Heart right ventricle (tissue), 16 donors: Measurements from ENCODE around the gene SPOCD1. TPM values are rescaled to one million over a fixed set of nuclear protein-coding genes. Genes with fewer than 3 reads are reported as not detected.

Source experiments
- ATAC-seq, 8 donors: fragments of 200-7000 bp; cut with Tn5 transposase; one replicate each; pipeline ENCODE4 v1.9.1; 2020; ENCODE audit warnings: mild to moderate bottlenecking in 8 of 8, moderate library complexity in 8 of 8, moderate number of reproducible peaks in 1 of 8
- DNase-seq, 2 donors: peaks; one replicate each; pipeline ENCODE4 v3.0.0-alpha.2; 2020
- H3K27ac ChIP-seq, 10 donors: fragments of 200-600 bp; sonication (generic) in 2 of 10; one replicate each; pipeline versions ENCODE4 v1.5.0 to v1.8.0; 2020 to 2022; ENCODE audit warnings: mild to moderate bottlenecking in 3 of 10
- H3K27me3 ChIP-seq, 7 donors: fragments of 200-600 bp; one replicate each; pipeline ENCODE4 v1.8.0; 2021 to 2022; ENCODE audit warnings: mild to moderate bottlenecking in 2 of 7
- H3K36me3 ChIP-seq, 9 donors: fragments of 200-600 bp; sonication (generic) in 1 of 9; one replicate each; pipeline versions ENCODE4 v1.5.0 to v1.8.0; 2020 to 2022; ENCODE audit warnings: mild to moderate bottlenecking in 2 of 9
- H3K4me1 ChIP-seq, 9 donors: fragments of 200-600 bp; sonication (generic) in 1 of 9; one replicate each; pipeline versions ENCODE4 v1.5.0 to v1.8.0; 2020 to 2022; ENCODE audit warnings: mild to moderate bottlenecking in 4 of 9
- H3K4me3 ChIP-seq, 10 donors: fragments of 200-600 bp; sonication (generic) in 2 of 10; one replicate each; pipeline versions ENCODE4 v1.5.0 to v1.8.0; 2020 to 2022; ENCODE audit warnings: mild to moderate bottlenecking in 7 of 10, moderate library complexity in 2 of 10
- H3K9me3 ChIP-seq, 11 donors: fragments of 200-600 bp in 10 of 11; sonication (generic) in 2 of 11; one replicate each; pipeline versions ENCODE4 v1.5.0 to v1.8.0; 2013 to 2022; ENCODE audit warnings: mild to moderate bottlenecking in 2 of 11, control low read depth in 1 of 11, moderate library complexity in 1 of 11
- WGBS, 2 donors: extraction: QIAGEN DNeasy Blood & Tissue Kit; methylation state at CpG; one replicate each; pipeline ENCODE4 v1.1.7; 2013; ENCODE audit warnings: inconsistent platforms in 1 of 2; 5-methylcytosine and 5-hydroxymethylcytosine counted together
- intact Hi-C, 10 donors: fragments of 100-400 bp; cut with DNase I; formaldehyde crosslinking; loops; one replicate each; pipeline versions ENCODE4 v1.11.1 to v1.14.2; 2022
- polyA plus RNA-seq, 2 donors: library from polyadenylated mRNA; stranded (reverse); fragments of 200-250 nt; gene quantifications; one replicate each; pipeline ENCODE4 v1.2.3, GENCODE V29; 2013
- total RNA-seq, 10 donors: library from RNA; stranded (reverse); fragmentation: NEBNext Ultra II Directional in 3 of 10; extraction: Animal tissue kit (Norgen Biotek cat#: 25700) in 3 of 10; gene quantifications; one replicate each; pipeline versions ENCODE4 v1.2.1 to v1.2.4, GENCODE V29; 2021 to 2023
- TF ChIP-seq, protein P1 (sequence below), 9 donors: fragments of 200-600 bp; sonication (generic) in 2 of 9; IDR thresholded peaks; one replicate each; pipeline versions ENCODE4 v1.5.0 to v1.8.0; 2021 to 2022; ENCODE audit warnings: antibody characterized with exemption in 9 of 9, mild to moderate bottlenecking in 5 of 9, moderate library complexity in 1 of 9
- donor health status: Arrhythmogenic right ventricular cardiomyopathy.
- donor health status: ischemic (EF 13 %, LVEDD 7.1; RV severe dilation, severe dysfunction).
- donor health status: healthy with polysubstance abuse.
- donor health status: DM: no; HTN: yes; CAD: no.
- donor health status: DM: no; HTN: no; CAD: no.
- donor health status: ischemic (EF 25% LVEDD 6.9; RV normal size, moderate dysfunction).
- donor health status: ischemic (EF 25% LVEDD 5.7; RV mildly dilated, moderate dysfunction).
- donor health status: healthy.
- donor health status: DM: yes; HTN: yes; CAD: no.
- donor health status: Ischemic cardiomyopathy.
- donor health status: ischemic (EF 35%, LVEDD 5.7; RV mildly dilated, moderate dysfunction).
- donor health status: nonischemic (EF 11% LVEDD 7.7; RV severe dilation, severe dysfunction).
- donor health status: DM: yes; HTN: yes; CAD: no.
- donor health status: PGD.
- donor health status: ischemic (EF 29% LVEDD 5.4; RV normal size, mild dysfunction).
- donor health status: nonischemic (EF 23%, LVEDD 6.1; RV moderate dilation, normal function).

Gene SPOCD1
- total and polyA plus RNA-seq, 12 donors: 0.12 to 1.2 (median 0.41) TPM; not detected in 8

DNA sequence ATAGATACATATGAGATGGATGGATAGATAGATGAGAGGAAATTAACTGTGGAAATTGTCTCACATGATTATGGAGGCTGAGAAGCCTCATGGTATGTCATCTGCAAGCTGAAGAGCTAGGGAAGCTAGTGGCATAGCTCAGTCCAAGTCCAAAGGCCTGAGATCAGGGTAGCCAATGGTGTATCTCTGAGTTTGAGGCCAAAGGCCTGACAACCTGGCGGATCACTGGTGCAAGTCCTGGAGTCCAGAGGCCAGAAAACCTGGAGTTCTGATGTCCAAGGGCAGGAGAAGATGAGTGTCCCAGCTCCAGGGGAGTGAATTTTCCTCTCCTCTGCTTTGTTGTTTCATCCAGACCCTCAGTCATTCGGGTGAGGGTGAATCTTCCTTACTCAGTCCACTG lies 43.9 kb upstream of the SPOCD1 start:
- 86 to 95% methylated on average over 2 of the region's 2 CpGs for WGBS, 2 donors
- H3K27me3 ChIP-seq: no peaks in the 10 kb centered on the region
- no peak for DNase-seq
- TF ChIP-seq, protein P1, sequence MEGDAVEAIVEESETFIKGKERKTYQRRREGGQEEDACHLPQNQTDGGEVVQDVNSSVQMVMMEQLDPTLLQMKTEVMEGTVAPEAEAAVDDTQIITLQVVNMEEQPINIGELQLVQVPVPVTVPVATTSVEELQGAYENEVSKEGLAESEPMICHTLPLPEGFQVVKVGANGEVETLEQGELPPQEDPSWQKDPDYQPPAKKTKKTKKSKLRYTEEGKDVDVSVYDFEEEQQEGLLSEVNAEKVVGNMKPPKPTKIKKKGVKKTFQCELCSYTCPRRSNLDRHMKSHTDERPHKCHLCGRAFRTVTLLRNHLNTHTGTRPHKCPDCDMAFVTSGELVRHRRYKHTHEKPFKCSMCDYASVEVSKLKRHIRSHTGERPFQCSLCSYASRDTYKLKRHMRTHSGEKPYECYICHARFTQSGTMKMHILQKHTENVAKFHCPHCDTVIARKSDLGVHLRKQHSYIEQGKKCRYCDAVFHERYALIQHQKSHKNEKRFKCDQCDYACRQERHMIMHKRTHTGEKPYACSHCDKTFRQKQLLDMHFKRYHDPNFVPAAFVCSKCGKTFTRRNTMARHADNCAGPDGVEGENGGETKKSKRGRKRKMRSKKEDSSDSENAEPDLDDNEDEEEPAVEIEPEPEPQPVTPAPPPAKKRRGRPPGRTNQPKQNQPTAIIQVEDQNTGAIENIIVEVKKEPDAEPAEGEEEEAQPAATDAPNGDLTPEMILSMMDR (IDR thresholded peaks at IDR 0.05): no peak
- H3K4me3 ChIP-seq: no peak overlapping the region
- H3K36me3 ChIP-seq: no peaks in the 10 kb centered on the region
- intact Hi-C loops: no loop called here
- ATAC-seq: no peak
- H3K27ac ChIP-seq: no peak overlapping the region
- H3K9me3 ChIP-seq: peaks cover 0 to 6% (median 0%) of the 10 kb centered on the region in 11 donors
- no peaks in the 10 kb centered on the region for H3K4me1 ChIP-seq

DNA sequence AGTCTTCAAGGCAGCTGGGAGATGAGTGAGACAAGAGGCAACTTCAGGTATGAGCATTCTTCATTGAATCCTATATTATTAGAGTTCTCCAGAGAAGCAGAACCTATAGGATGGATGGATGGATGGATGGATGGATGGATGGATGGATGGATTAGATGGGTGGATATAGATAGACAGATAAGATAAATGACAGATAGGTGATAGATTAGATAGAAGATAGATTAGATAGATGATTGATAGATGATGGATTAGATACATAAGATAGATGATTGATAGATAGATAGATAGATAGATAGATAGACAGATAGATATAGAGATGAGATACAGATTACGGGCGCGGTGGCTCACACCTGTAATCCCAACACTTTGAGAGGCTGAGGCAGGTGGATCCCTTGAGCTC lies 43.2 kb upstream of the SPOCD1 start:
- peaks cover 0 to 6% (median 0%) of the 10 kb centered on the region in 11 donors for H3K9me3 ChIP-seq
- no peak overlapping the region for H3K4me3 ChIP-seq
- TF ChIP-seq, protein P1 (IDR thresholded peaks at IDR 0.05): no peak
- ATAC-seq (no peak), DNase-seq (no peak)
- H3K36me3 ChIP-seq: no peaks in the 10 kb centered on the region
- H3K27ac ChIP-seq: no peak overlapping the region
- intact Hi-C loops: no loop called here
- no peaks in the 10 kb centered on the region for H3K27me3 ChIP-seq
- WGBS, 2 donors: 98 to 100% methylated on average over 3 of the region's 3 CpGs
- no peaks in the 10 kb centered on the region for H3K4me1 ChIP-seq

DNA sequence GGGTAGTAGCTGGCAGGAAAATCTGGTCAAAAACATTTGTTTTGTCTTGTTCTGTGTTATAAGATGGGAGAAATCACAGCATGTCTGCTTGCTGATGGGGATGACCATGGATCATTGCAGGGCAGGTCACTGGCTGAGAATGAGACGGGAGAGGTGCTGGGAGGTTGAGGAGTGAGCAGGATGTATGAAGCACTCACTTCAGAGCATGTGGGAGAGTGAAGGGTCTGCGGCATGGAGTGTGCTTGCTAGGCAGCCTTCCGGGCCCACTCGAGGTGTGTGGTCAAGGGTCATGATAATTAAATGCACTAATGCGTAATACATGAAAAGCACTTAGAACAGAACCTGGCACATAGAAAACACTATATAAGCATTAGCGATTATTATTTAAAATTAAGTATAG lies 42.0 kb upstream of the SPOCD1 start:
- no peak overlapping the region for H3K27ac ChIP-seq
- H3K27me3 ChIP-seq: no peaks in the 10 kb centered on the region
- intact Hi-C loops: no loop called here
- TF ChIP-seq, protein P1 (IDR thresholded peaks at IDR 0.05): no peak
- no peaks in the 10 kb centered on the region for H3K4me1 ChIP-seq
- WGBS, 2 donors: 80 to 84% methylated on average over 6 of the region's 6 CpGs
- no peak overlapping the region for H3K4me3 ChIP-seq
- ATAC-seq (no peak), DNase-seq (no peak)
- no peaks in the 10 kb centered on the region for H3K36me3 ChIP-seq
- no peaks in the 10 kb centered on the region for H3K9me3 ChIP-seq

DNA sequence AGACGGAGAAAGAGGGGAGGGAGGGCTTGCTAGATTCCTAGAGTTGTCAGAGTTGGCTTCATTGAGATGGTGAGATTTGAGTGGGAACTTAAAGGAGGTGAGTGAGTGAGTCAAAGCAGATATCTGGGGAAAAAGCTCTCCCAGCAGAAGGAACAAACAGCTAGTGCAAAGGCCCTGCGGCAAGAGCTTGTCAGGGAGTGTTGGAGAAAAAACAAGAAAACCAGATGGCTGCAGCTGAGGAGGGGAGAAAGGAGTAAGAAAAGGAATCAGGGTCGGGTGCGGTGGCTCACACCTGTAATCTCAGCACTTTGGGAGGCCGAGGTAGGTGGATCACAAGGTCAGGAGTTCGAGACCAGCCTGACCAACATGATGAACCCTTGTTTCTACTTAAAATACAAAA lies 40.3 kb upstream of the SPOCD1 start:
- no peak for ATAC-seq

More for the DNA sequence above, 40.3 kb upstream of the SPOCD1 start:
- TF ChIP-seq, protein P1 (IDR thresholded peaks at IDR 0.05): no peak
- no peak overlapping the region for H3K27ac ChIP-seq
- no peaks in the 10 kb centered on the region for H3K4me1 ChIP-seq
- intact Hi-C loops: no loop called here
- no peaks in the 10 kb centered on the region for H3K36me3 ChIP-seq
- no peak for DNase-seq
- no peaks in the 10 kb centered on the region for H3K27me3 ChIP-seq
- no peak overlapping the region for H3K4me3 ChIP-seq
- no peaks in the 10 kb centered on the region for H3K9me3 ChIP-seq
- WGBS, 2 donors: 93 to 96% methylated on average over 6 of the region's 6 CpGs
